Coronary artery (tissue), 2 donors: Measurements from ENCODE around the gene TARS1.

Source experiments
- DNase-seq: peaks from one replicate; pipeline ENCODE4 v3.0.0-alpha.2; 2017; ENCODE audit warnings: low spot score
- H3K27ac ChIP-seq, 2 donors: fragments of 200-600 bp; sonication (generic); one replicate each; pipeline ENCODE4 v1.5.1; 2016 to 2019
- H3K4me3 ChIP-seq: fragments of 200-600 bp; sonication (generic); 2 replicates; pipeline ENCODE4 v1.5.1; 2016; ENCODE audit warnings: mild to moderate bottlenecking, moderate library complexity
- TF ChIP-seq, protein P1 (sequence below): fragments of 200-600 bp; sonication (generic); IDR thresholded peaks from one replicate; pipeline ENCODE4 v1.5.1; 2019; ENCODE audit warnings: antibody characterized with exemption

Gene TARS1

DNA sequence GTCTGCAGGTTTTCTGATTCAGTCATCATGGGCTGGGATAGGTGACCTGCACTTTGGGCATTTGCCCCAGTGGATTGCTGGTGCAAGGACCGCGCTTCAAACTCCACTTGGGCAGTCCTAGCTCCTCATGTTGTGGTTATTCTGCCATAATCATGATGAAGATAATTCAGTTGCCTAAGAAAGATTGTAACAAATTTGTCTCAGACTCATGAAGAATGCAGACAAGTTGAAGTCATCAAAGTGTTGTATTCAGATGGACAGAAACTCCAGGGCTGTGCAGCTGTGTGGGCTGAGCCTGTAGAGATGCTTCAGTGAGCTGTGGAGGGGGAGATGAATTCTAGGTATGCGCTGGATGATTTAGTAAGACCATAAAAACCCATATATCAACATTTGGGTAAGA lies 38.5 kb downstream of the TARS1 start:
- no peak overlapping the region for H3K27ac ChIP-seq
- H3K4me3 ChIP-seq, result no peak overlapping the region
- TF ChIP-seq, protein P1, sequence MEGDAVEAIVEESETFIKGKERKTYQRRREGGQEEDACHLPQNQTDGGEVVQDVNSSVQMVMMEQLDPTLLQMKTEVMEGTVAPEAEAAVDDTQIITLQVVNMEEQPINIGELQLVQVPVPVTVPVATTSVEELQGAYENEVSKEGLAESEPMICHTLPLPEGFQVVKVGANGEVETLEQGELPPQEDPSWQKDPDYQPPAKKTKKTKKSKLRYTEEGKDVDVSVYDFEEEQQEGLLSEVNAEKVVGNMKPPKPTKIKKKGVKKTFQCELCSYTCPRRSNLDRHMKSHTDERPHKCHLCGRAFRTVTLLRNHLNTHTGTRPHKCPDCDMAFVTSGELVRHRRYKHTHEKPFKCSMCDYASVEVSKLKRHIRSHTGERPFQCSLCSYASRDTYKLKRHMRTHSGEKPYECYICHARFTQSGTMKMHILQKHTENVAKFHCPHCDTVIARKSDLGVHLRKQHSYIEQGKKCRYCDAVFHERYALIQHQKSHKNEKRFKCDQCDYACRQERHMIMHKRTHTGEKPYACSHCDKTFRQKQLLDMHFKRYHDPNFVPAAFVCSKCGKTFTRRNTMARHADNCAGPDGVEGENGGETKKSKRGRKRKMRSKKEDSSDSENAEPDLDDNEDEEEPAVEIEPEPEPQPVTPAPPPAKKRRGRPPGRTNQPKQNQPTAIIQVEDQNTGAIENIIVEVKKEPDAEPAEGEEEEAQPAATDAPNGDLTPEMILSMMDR, result no peak
- DNase-seq, result no peak

DNA sequence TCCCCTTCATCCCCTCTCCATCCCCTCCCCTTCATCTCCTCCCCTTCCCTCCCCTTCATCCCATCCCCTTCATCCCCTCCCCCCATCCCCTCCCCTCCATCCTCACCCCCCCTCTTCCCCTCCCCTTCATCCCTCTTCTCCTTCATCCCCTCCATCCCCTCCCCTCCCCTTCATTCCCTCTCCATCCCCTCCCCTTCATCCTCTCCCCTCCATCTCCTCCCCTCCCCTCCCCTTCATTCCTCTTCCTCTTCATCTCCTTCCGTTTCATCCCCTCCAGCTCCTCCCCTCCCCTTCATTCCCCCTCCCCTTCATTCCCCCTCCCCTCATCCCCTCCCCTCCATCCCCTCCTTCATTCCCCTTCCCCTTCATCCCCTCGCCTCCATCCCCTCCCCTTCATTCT lies 40.1 kb downstream of the TARS1 start:
- no peak for DNase-seq
- Histone ChIP-seq H3K4me3 (no peak overlapping the region), H3K27ac (no peak overlapping the region)
- TF ChIP-seq, protein P1, result no peak

DNA sequence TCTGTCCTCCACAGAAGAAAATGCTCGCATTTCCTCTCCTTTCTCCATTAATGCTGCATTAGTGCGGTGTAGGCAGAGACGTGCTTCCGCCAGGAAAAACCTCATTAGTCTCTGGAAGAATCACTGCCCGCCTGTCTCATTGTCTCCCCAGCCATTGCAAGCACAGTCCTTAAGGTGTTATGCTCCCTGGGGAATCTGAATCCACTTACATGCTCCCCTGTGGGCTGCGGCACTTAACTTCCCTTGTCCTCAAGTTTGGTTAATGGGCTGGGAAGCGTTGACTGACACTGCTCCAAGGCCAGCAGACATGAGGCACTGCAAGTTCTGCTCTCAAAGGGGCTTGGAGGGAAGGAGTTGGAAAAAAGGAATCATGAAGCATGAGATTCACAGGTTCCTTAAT lies 41.6 kb downstream of the TARS1 start:
- H3K27ac ChIP-seq, result no peak overlapping the region
- H3K4me3 ChIP-seq, result no peak overlapping the region
- no peak for DNase-seq

DNA sequence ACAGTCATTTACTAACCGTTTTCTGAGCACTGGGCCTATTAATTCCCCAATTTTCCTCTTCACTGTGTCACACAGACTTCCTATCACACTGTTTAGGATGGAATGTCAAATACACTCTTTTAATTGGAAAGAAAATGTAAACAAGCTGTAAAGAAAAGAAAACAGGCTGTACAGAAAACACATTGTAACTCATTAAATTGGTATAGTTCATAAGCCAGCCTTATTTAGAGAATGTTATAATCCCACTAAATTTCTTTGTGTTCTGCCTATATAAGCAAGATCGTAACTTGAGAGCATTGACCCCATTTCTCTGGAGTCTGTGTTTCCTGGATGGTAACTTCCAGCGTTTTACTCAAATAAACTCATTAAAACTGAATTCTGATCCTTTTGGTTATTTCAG lies 46.5 kb downstream of the TARS1 start:
- DNase-seq, result no peak
- TF ChIP-seq, protein P1, result no peak
- H3K27ac ChIP-seq, result no peak overlapping the region
- H3K4me3 ChIP-seq, result no peak overlapping the region

More for the DNA sequence above, 41.6 kb downstream of the TARS1 start:
- TF ChIP-seq, protein P1, result no peak

DNA sequence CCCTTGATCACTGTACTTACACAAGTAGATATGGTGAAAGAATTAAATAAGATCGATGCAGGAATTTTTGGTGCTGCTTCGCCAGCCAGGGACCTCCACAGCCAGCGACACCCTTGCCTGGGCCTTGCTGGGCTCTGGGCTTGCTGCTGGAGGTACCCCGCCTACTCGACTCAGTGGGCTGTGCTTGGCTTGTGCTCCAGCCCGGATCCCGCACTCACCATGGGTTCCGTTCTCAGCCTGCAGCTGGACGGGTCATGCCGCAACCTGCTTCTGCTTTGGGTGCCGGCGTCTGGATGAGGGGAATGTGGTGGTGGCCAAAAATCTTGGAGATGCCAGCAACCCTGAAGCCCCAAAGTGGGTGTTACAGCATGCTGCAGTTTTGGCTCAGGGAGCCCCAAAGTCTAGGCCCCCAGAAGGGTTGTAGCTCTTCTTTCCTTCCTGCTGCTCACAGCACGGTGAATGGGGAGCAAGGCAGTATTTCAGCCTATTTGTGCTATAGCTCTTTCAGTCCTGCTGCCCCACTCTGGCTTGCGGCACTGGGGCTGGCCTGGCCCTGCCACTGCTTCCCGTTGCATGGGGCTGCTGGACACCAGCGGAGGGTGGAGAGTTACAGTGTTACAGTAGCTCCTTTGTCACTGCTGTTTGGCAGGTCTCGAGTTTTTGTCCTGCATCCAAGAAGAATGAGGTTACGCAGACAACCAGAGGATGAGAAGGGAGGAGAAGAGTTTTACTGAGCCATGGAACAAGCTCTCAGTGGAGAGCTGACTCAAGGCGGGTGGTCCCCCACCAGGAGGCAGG lies 48.0 kb downstream of the TARS1 start:
- Histone ChIP-seq H3K4me3 (no peak overlapping the region), H3K27ac (no peak overlapping the region)
- DNase-seq, result no peak
- TF ChIP-seq, protein P1, result no peak

DNA sequence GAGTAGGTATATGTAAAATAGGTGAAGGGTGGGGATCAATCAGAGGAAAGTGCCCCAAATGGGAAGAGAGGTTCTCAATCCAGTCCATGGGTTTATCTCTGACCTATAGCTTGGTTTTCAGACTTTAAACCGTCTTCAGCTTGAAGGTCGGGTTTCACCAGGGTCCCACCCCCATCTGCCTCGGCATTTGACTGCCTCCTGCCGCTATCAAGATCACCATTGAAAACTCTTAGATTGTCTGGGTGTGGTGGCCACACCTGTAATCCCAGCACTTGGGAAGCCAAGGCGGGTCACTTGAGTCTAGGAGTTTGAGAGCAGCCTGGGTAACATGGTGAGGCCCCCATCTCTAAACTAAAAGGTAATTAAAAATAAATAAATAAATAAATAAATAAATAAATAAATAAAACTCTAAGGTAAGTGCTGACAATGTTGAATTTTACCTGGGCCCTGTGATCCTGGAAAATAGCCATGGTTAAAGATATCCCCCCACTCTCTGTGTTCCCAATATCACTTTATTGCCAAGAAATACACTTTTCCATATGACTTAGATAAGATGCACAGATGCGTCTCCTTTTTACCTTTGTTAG lies 48.8 kb downstream of the TARS1 start:
- TF ChIP-seq, protein P1, result no peak
- no peak overlapping the region for H3K27ac ChIP-seq
- no peak for DNase-seq
- no peak overlapping the region for H3K4me3 ChIP-seq
